SK-N-MC (cell line): Measurements from ENCODE around the gene SHANK3.

Source experiments
- DNase-seq: peaks from one replicate; pipeline ENCODE4 v3.0.0-alpha.2; 2011; ENCODE audit warnings: low read depth, low spot score
- H3K27ac ChIP-seq: fragments of 200-600 bp; sonication (generic); 2 replicates; pipeline ENCODE4 v1.5.1; 2016; ENCODE audit warnings: mixed run types
- H3K36me3 ChIP-seq: fragments of 200-600 bp; sonication (generic); 2 replicates; pipeline ENCODE4 v1.6.1; 2017; ENCODE audit warnings: antibody characterized with exemption, low read length, mixed read lengths; ENCODE audit not compliant: insufficient read depth
- H3K4me3 ChIP-seq: fragments of 200-600 bp; sonication (generic); 2 replicates; pipeline ENCODE4 v1.5.1; 2016
- H3K9ac ChIP-seq: fragments of 200-600 bp; sonication (generic); 2 replicates; pipeline ENCODE4 v1.8.0; 2017; ENCODE audit warnings: mixed run types, mixed read lengths; ENCODE audit not compliant: insufficient read length
- H3K9me3 ChIP-seq: fragments of 200-600 bp; sonication (generic); 2 replicates; pipeline ENCODE4 v1.6.1; 2017; ENCODE audit warnings: low read depth, mild to moderate bottlenecking, antibody characterized with exemption, low read length, moderate library complexity, mixed read lengths
- EZH2 ChIP-seq: fragments of 200-600 bp; sonication (generic); IDR thresholded peaks from one replicate; pipeline ENCODE4 v1.6.1; 2017; ENCODE audit warnings: antibody characterized with exemption
- FOXP2 ChIP-seq: optimal IDR thresholded peaks from 2 replicates; pipeline ENCODE3; 2011; ENCODE audit warnings: mild to moderate bottlenecking, moderate library complexity; ENCODE audit not compliant: insufficient read depth; ENCODE audit errors: extremely low read length, control extremely low read depth
- POLR2AphosphoS5 ChIP-seq: IDR thresholded peaks from 2 replicates; pipeline ENCODE4 v1.6.1; 2012; ENCODE audit warnings: mild to moderate bottlenecking, low read depth, low read length, borderline replicate concordance

The SHANK3 gene

DNA sequence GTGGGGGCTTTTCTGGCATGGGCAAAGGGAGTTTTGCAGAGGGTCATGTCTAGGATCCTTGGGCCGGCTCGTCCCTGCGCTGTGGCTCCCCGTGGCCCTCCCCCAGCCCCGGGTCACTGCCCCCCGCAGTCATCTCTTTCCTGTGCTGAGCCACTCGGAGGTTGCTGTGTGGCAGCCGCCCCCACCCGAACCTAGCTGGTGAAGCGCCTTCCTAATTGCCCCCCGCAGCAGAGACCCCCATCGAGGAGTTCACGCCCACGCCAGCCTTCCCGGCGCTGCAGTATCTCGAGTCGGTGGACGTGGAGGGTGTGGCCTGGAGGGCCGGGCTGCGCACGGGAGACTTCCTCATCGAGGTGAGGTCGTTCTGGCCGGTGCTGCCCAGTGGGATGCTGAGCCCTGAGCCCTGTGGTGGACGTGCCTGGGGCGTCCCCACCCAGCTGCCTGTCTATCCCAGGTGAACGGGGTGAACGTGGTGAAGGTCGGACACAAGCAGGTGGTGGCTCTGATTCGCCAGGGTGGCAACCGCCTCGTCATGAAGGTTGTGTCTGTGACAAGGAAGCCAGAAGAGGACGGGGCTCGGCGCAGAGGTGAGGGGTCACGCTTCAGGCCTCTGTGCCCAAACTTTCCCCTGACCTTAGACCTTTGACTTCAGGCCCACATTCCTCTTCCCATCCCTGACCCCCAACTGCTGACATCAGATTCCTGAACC, 32.0 kb downstream of the SHANK3 start:
- DNase-seq = no peak
- Histone ChIP-seq H3K27ac (no peak overlapping the region), H3K9me3 (no peaks in the 10 kb centered on the region), H3K9ac (no peak overlapping the region), H3K4me3 (peak overlapping the region; percentile 68), H3K36me3 (no peaks in the 10 kb centered on the region)
- TF ChIP-seq FOXP2 (no peak), POLR2AphosphoS5 (no peak), EZH2 (no peak)

DNA sequence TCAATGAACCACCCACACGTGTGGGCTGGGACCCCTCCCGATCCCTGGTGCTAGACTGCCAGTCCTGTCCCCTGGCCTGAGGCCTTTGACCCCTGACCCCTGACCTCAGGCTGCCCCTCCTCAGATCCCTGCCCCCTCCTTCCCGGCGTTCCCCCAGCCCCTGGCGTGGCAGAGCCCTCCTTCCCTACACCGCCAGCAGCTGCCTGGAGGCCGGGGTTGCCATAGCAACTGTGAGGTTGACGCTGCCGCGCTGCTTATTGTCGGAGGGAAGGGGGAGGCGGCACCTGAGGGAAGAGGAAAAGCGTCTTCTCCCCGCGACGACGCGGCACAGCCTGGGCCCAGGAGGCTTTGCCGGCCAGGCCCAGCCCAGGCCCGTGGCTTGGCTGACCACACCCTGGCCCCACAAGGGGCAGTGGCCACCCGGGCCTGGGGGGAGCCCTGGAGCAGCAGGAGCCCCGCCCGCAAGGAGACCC, 32.6 kb downstream of the SHANK3 start:
- peak overlapping the region; percentile 68 for H3K4me3 ChIP-seq
- peak; percentile 22 for DNase-seq
- no peak overlapping the region for H3K27ac ChIP-seq
- H3K36me3 ChIP-seq = no peaks in the 10 kb centered on the region
- H3K9me3 ChIP-seq = no peaks in the 10 kb centered on the region
- TF ChIP-seq FOXP2 (no peak), EZH2 (no peak), POLR2AphosphoS5 (no peak)
- H3K9ac ChIP-seq = no peak overlapping the region

DNA sequence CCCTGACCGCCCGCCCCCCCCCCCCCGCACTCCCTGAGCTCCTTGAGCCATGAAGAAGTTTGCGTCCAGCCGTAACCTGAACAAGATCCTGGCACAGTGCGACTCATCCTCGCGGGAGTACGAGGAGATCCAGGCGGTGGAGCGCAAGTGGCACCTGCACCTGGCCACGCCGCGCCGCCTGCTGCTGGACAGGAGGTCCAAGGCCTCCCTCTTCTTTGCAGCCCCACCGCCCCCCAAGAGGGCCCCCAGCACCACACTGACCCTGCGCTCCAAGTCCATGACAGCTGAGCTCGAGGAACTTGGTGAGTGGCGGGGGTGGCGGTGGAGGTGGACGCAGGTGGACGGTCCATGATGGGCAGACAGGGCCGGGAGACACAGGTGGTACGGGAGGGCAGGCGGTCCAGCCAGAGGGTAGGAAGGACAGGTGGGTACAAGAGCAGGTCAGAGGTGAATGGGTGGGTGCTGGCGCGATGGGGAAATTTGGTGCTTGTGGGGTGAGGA, 33.3 kb downstream of the SHANK3 start:
- Histone ChIP-seq H3K9ac (no peak overlapping the region), H3K4me3 (no peak overlapping the region), H3K27ac (no peak overlapping the region), H3K9me3 (no peaks in the 10 kb centered on the region), H3K36me3 (no peaks in the 10 kb centered on the region)
- no peak for TF ChIP-seq FOXP2
- no peak for TF ChIP-seq EZH2
- no peak for TF ChIP-seq POLR2AphosphoS5
- DNase-seq = no peak

DNA sequence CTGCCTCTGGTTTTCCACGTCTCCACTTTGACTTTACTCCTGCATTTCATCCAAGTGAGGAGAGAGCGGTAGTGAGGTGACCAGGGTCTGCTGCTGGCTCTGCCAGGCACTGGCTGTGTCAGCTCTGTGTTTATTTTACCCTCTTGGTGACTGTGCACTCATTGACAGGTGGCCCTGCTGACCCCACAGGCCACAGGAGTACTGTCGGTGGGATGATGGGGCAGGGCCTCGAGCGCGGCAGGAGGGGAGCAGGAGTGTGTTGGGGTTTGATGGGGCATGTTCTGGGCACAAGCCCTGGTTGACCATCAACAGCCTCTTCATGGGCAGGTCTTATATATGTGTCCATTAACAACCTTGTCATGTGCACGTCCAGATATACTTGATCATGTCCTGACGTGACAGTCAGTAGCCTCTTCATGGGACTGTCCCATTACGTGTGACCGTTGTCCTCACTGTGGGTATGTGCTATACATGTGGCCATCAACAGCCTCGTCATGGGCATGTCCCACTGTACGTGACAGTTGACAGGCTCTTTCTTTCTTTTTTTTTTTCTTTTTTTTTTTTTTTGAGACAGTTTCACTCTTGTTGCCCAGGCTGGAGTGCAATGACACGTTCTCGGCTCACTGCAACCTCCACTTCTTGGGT, 34.0 kb downstream of the SHANK3 start:
- Histone ChIP-seq H3K9ac (no peak overlapping the region), H3K36me3 (no peaks in the 10 kb centered on the region)
- TF ChIP-seq FOXP2 (no peak), POLR2AphosphoS5 (no peak), EZH2 (no peak)

DNA sequence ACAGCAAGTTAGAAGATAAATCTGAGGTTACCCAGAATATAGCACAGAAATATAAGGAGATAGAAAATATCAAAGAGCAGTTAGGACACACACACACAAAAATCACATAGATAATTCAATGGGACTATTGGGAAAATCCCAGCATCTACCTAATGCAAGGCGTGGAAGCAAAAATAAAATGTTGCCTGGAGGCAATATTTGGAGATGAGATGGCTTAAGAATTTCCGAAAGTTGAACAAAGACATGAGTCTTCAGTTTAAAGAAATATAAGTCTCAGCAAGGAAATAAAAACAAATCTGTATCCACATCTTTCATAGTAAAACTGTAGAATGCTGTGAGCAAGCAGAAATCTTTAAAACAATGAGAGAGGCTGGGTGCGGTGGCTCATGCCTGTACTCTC, 35.9 kb downstream of the SHANK3 start:
- TF ChIP-seq POLR2AphosphoS5 (no peak), EZH2 (no peak), FOXP2 (no peak)
- Histone ChIP-seq H3K9ac (no peak overlapping the region), H3K4me3 (no peak overlapping the region), H3K36me3 (no peaks in the 10 kb centered on the region), H3K27ac (0 out of 2 replicates have a peak overlapping the region, but pooled peaks have one; percentile 28), H3K9me3 (no peaks in the 10 kb centered on the region)
- DNase-seq = no peak

More for the DNA sequence above, 34.0 kb downstream of the SHANK3 start:
- H3K4me3 ChIP-seq = no peak overlapping the region
- no peak for DNase-seq
- H3K9me3 ChIP-seq = no peaks in the 10 kb centered on the region
- no peak overlapping the region for H3K27ac ChIP-seq

DNA sequence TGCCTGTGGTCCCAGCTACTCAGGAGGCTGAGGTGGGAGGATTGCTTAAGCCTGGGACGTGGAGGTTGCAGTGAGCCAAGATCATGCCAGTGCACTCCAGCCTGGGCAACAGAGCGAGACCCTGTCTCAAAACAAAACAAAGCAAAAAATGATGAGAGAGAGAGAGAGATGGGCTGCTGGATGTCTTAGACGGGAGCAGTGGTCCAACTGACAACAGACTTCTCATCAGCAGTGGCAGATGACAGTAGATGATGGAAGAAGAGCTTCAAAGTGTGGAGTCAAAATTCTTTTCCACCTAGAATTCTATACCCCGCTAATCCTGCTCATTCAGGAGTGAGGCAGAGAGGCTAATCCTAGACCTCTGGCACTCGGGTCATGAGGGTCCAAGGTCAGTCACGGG, 36.4 kb downstream of the SHANK3 start:
- H3K9me3 ChIP-seq = no peaks in the 10 kb centered on the region
- no peak for DNase-seq
- no peaks in the 10 kb centered on the region for H3K36me3 ChIP-seq
- TF ChIP-seq FOXP2 (no peak), EZH2 (no peak), POLR2AphosphoS5 (no peak)
- H3K4me3 ChIP-seq = no peak overlapping the region
- no peak overlapping the region for H3K9ac ChIP-seq
- H3K27ac ChIP-seq = no peak overlapping the region

DNA sequence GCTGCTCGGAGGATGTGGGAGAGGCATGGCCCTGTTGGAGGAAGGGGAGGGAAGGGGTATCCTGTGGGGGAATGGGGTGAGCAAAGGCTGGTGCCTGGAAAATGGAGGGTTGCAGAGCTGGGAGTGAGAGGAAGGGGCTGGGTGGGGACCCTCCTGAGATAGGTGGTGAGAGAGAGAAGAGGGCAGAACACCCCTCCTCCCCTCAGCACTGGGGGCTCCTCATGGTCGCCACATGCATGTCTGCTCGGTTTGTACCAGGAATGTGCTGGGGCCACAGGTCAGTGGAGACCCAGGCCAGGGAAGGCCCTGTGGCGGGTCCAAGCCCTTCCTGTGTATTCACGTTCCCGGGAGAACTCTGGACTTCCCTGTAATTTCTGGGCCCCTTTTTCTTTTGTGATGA, 37.6 kb downstream of the SHANK3 start:
- TF ChIP-seq FOXP2 = no peak
- TF ChIP-seq EZH2 = no peak
- TF ChIP-seq POLR2AphosphoS5 = no peak
- Histone ChIP-seq H3K9ac (no peak overlapping the region), H3K27ac (no peak overlapping the region), H3K4me3 (no peak overlapping the region), H3K36me3 (no peaks in the 10 kb centered on the region), H3K9me3 (no peaks in the 10 kb centered on the region)
- DNase-seq = no peak

DNA sequence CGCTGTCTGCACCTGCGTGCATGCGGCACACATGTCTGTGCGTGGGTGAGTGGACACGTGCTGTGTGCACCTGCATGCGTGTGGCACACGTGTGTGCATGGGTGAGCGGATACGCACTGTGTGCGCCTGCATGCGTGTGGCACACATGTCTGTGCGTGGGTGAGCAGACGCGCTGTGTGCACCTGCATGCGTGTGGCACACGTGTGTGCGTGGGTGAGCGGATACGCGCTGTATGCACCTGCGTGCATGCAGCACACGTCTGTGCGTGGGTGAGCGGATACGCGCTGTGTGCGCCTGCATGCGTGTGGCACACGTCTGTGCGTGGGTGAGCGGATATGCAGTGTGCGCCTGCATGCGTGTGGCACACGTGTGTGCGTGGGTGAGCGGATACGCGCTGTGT, 38.3 kb downstream of the SHANK3 start:
- TF ChIP-seq FOXP2 = no peak
- no peak for TF ChIP-seq EZH2
- TF ChIP-seq POLR2AphosphoS5 = no peak
- H3K9me3 ChIP-seq = no peaks in the 10 kb centered on the region
- no peak overlapping the region for H3K27ac ChIP-seq
- DNase-seq = no peak
- no peak overlapping the region for H3K9ac ChIP-seq
- H3K36me3 ChIP-seq = no peaks in the 10 kb centered on the region
- no peak overlapping the region for H3K4me3 ChIP-seq
